ENCODE data around the gene GRAP. TPM values are rescaled to one million over a fixed set of nuclear protein-coding genes. Genes with fewer than 3 reads are reported as not detected.

Gene GRAP
- polyA plus RNA-seq, 4 donors, result 6.0 to 7.4 (median 6.1) TPM

GRCh38 chr17:19019041-19019941 lies 27.5 kb downstream of the GRAP start:
- no peak for DNase-seq (ENCODE audit: low read depth in 4 of 4, low spot score in 3 of 4)

GRCh38 chr17:19018600-19018950 lies 28.2 kb downstream of the GRAP start:
- no peak for DNase-seq (ENCODE audit: low read depth in 4 of 4, low spot score in 3 of 4)

- DNase-seq (ENCODE audit: low read depth in 4 of 4, low spot score in 3 of 4), result no peak
Observed at GRCh38 chr17:19017804-19018599, 28.8 kb downstream of the GRAP start.

- no peak for DNase-seq (ENCODE audit: low read depth in 4 of 4, low spot score in 3 of 4)
Observed at GRCh38 chr17:19017401-19017800, 29.4 kb downstream of the GRAP start.

GRCh38 chr17:19016881-19017280 lies 29.9 kb downstream of the GRAP start:
- no peak for DNase-seq (ENCODE audit: low read depth in 4 of 4, low spot score in 3 of 4)

- no peak for DNase-seq (ENCODE audit: low read depth in 4 of 4, low spot score in 3 of 4)
Observed at GRCh38 chr17:19016297-19016696, 30.5 kb downstream of the GRAP start.

- no peak for DNase-seq (ENCODE audit: low read depth in 4 of 4, low spot score in 3 of 4)
Observed at GRCh38 chr17:19015428-19015827, 31.3 kb downstream of the GRAP start.

- DNase-seq (ENCODE audit: low read depth in 4 of 4, low spot score in 3 of 4), result no peak
Observed at GRCh38 chr17:19014628-19015215, 32.0 kb downstream of the GRAP start.

GRCh38 chr17:19013806-19014627 lies 32.7 kb downstream of the GRAP start:
- DNase-seq (ENCODE audit: low read depth in 4 of 4, low spot score in 3 of 4), result no peak

GRCh38 chr17:19013226-19013625 lies 33.5 kb downstream of the GRAP start:
- DNase-seq (ENCODE audit: low read depth in 4 of 4, low spot score in 3 of 4), result no peak

GRCh38 chr17:19012171-19013080 lies 34.3 kb downstream of the GRAP start:
- DNase-seq (ENCODE audit: low read depth in 4 of 4, low spot score in 3 of 4), result no peak

- DNase-seq (ENCODE audit: low read depth in 4 of 4, low spot score in 3 of 4), result no peak
Observed at GRCh38 chr17:19011581-19011980, 35.2 kb downstream of the GRAP start.

GRCh38 chr17:19010729-19011505 lies 35.8 kb downstream of the GRAP start:
- DNase-seq (ENCODE audit: low read depth in 4 of 4, low spot score in 3 of 4), result no peak

GRCh38 chr17:19009970-19010369 lies 36.8 kb downstream of the GRAP start:
- DNase-seq (ENCODE audit: low read depth in 4 of 4, low spot score in 3 of 4), result no peak

GRCh38 chr17:19006698-19007097 lies 40.1 kb downstream of the GRAP start:
- no peak for DNase-seq (ENCODE audit: low read depth in 4 of 4, low spot score in 3 of 4)

GRCh38 chr17:19005789-19006430 lies 40.8 kb downstream of the GRAP start:
- DNase-seq (ENCODE audit: low read depth in 4 of 4, low spot score in 3 of 4), result no peak

GRCh38 chr17:19005137-19005773 lies 41.5 kb downstream of the GRAP start:
- DNase-seq (ENCODE audit: low read depth in 4 of 4, low spot score in 3 of 4), result no peak

Data from right renal pelvis (tissue), 4 donors.